Measurements from ENCODE around the gene PIWIL4. TPM values are rescaled to one million over a fixed set of nuclear protein-coding genes. Genes with fewer than 3 reads are reported as not detected.

The PIWIL4 gene
- polyA plus RNA-seq, 1 of the 3 experiments (the other 2 are of a cell fraction) = 1.7 TPM

GRCh38 chr11:94652735-94653284, 85.6 kb downstream of the PIWIL4 start:
- H3F3A ChIP-seq (replicated peaks; ENCODE audit: insufficient read depth) = no peaks in the 10 kb centered on the region
- H3K4me3 ChIP-seq (ENCODE audit: low read depth in 2 of 2, low read length in 1 of 2) = no peak overlapping the region
- H3K27me3 ChIP-seq (ENCODE audit: insufficient read depth) = no peaks in the 10 kb centered on the region
- H3K79me2 ChIP-seq (ENCODE audit: insufficient read depth) = no peaks in the 10 kb centered on the region
- WGBS (ENCODE audit: low lambda C conversion rate) = 80% methylated on average over 6 of the region's 6 CpGs
- no peak overlapping the region for H3K9ac ChIP-seq
- H3K4me2 ChIP-seq = no peak overlapping the region
- DNase-seq = no peak
- H3K4me1 ChIP-seq (ENCODE audit: control insufficient read depth in 1 of 2, insufficient read depth in 2 of 2, low read depth in 1 of 2, low read length in 1 of 2) = peaks cover 0 to 5% of the 10 kb centered on the region in 2 experiments; a peak in 2 of 4 replicates
- POLR2A ChIA-PET = no interaction called here
- no peaks in the 10 kb centered on the region for H3K36me3 ChIP-seq (replicated peaks in 1 of 2; ENCODE audit: control insufficient read depth in 1 of 2, insufficient read depth in 2 of 2, low read length in 1 of 2)
- no peak overlapping the region for H2AFZ ChIP-seq (ENCODE audit: low read depth)
- no peaks in the 10 kb centered on the region for H3K9me2 ChIP-seq
- no peak overlapping the region for H3K27ac ChIP-seq (ENCODE audit: low read depth in 2 of 2, low read length in 1 of 2)
- H4K20me1 ChIP-seq (ENCODE audit: insufficient read depth) = no peaks in the 10 kb centered on the region
- TF ChIP-seq SMC3 (IDR thresholded peaks at IDR 0.05; ENCODE audit: low read depth, low read length) (no peak), CHD2 (IDR thresholded peaks at IDR 0.05; ENCODE audit: low read length, partially characterized antibody) (no peak), GATA2 (CRISPR knock-in tag; IDR thresholded peaks at IDR 0.05) (no peak)
- no peaks in the 10 kb centered on the region for H3K9me3 ChIP-seq
- CTCF ChIA-PET = interaction anchor here (1.1 to 1.4 kb wide), 2 partner anchors 30 to 88 kb away, joined by 3 read pairs; no protein-coding TSS in a partner anchor

- no peak for TF ChIP-seq FOXM1 (IDR thresholded peaks at IDR 0.05; ENCODE audit: low read depth)
- Histone ChIP-seq H3K4me1 (ENCODE audit: control insufficient read depth in 1 of 2, insufficient read depth in 2 of 2, low read depth in 1 of 2, low read length in 1 of 2) (peaks cover 0 to 2% of the 10 kb centered on the region in 2 experiments; a peak in 2 of 4 replicates), H3K79me2 (ENCODE audit: insufficient read depth) (no peaks in the 10 kb centered on the region), H3K9me3 (no peaks in the 10 kb centered on the region), H3K9ac (no peak overlapping the region), H3K9me2 (no peaks in the 10 kb centered on the region), H3K36me3 (replicated peaks in 1 of 2; ENCODE audit: control insufficient read depth in 1 of 2, insufficient read depth in 2 of 2, low read length in 1 of 2) (no peaks in the 10 kb centered on the region), H3K27me3 (ENCODE audit: insufficient read depth) (no peaks in the 10 kb centered on the region), H3K27ac (ENCODE audit: low read depth in 2 of 2, low read length in 1 of 2) (no peak overlapping the region), H3K4me3 (ENCODE audit: low read depth in 2 of 2, low read length in 1 of 2) (no peak overlapping the region), H2AFZ (ENCODE audit: low read depth) (no peak overlapping the region), H3F3A (replicated peaks; ENCODE audit: insufficient read depth) (no peaks in the 10 kb centered on the region), H4K20me1 (ENCODE audit: insufficient read depth) (no peaks in the 10 kb centered on the region), H3K4me2 (no peak overlapping the region)
- CTCF ChIA-PET = interaction anchor here (1.1 to 1.4 kb wide), 2 partner anchors 31 to 88 kb away, joined by 3 read pairs; no protein-coding TSS in a partner anchor
- DNase-seq = no peak
- WGBS (ENCODE audit: low lambda C conversion rate) = 50% methylated on average over 5 of the region's 5 CpGs
- POLR2A ChIA-PET = no interaction called here
Observed at GRCh38 chr11:94653561-94653960, 86.4 kb downstream of the PIWIL4 start.

GRCh38 chr11:94654201-94654600, 87.0 kb downstream of the PIWIL4 start:
- Histone ChIP-seq H4K20me1 (ENCODE audit: insufficient read depth) (no peaks in the 10 kb centered on the region), H3K27me3 (ENCODE audit: insufficient read depth) (no peaks in the 10 kb centered on the region; the same call in 1 of the 2 replicates), H3K9me2 (no peaks in the 10 kb centered on the region), H3K79me2 (ENCODE audit: insufficient read depth) (no peaks in the 10 kb centered on the region), H3K4me3 (ENCODE audit: low read depth in 2 of 2, low read length in 1 of 2) (no peak overlapping the region), H3K9me3 (no peaks in the 10 kb centered on the region), H3K4me1 (ENCODE audit: control insufficient read depth in 1 of 2, insufficient read depth in 2 of 2, low read depth in 1 of 2, low read length in 1 of 2) (peaks cover 0 to under 1% of the 10 kb centered on the region in 2 experiments; a peak in 2 of 4 replicates), H2AFZ (ENCODE audit: low read depth) (no peak overlapping the region), H3K27ac (ENCODE audit: low read depth in 2 of 2, low read length in 1 of 2) (no peak overlapping the region), H3K4me2 (no peak overlapping the region), H3F3A (replicated peaks; ENCODE audit: insufficient read depth) (no peaks in the 10 kb centered on the region), H3K36me3 (replicated peaks in 1 of 2; ENCODE audit: control insufficient read depth in 1 of 2, insufficient read depth in 2 of 2, low read length in 1 of 2) (no peaks in the 10 kb centered on the region), H3K9ac (no peak overlapping the region)
- DNase-seq = no peak
- CTCF ChIA-PET = interaction anchor here (1.4 to 1.5 kb wide), 2 partner anchors 31 to 114 kb away, joined by 3 to 4 read pairs; partner anchors contain the start of gene AMOTL1
- POLR2A ChIA-PET = no interaction called here
- TF ChIP-seq FOXM1 (IDR thresholded peaks at IDR 0.05; ENCODE audit: low read depth) (no peak), MAX (IDR thresholded peaks at IDR 0.05; ENCODE audit: low read depth) (no peak), MEF2A (IDR thresholded peaks at IDR 0.05; ENCODE audit: borderline replicate concordance, low read depth) (no peak), YY1 (IDR thresholded peaks at IDR 0.05; ENCODE audit: low read depth) (no peak), NFIC (IDR thresholded peaks at IDR 0.05; ENCODE audit: borderline replicate concordance) (no peak), FOSL2 (IDR thresholded peaks at IDR 0.05; ENCODE audit: borderline replicate concordance, low read depth) (no peak), ZBTB33 (IDR thresholded peaks at IDR 0.05; ENCODE audit: borderline replicate concordance, low read depth) (no peak), JUND (IDR thresholded peaks at IDR 0.05) (no peak), MXI1 (IDR thresholded peaks at IDR 0.05; ENCODE audit: low read depth, low read length) (no peak), GATA2 (CRISPR knock-in tag; IDR thresholded peaks at IDR 0.05) (no peak)
- WGBS (ENCODE audit: low lambda C conversion rate) = 80% methylated on average over 7 of the region's 7 CpGs

All from SK-N-SH (cell line).